ENCODE results near the gene TSPAN3.

DNA sequence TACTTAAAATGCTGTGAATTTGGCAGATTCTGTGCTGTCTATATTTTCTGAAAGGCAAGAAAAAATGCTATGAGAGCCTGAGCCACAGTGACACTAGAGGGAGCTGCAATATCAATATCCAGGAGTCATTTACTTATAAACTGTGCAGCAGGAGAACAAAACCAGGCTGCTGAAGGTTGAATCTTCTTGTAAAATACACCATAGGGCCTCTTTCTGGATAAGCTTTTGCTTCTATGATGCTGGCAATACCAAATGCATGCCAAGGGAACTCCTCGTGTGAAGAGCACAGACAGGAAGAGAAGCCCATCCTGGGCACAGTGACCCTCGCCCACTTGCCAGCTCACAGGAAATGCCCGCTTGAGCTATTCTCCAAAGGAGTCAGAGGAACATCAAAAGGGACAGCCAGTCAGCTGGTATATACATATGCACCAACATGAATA is 48.0 kb upstream of the TSPAN3 start:
- TF ChIP-seq, protein P1, sequence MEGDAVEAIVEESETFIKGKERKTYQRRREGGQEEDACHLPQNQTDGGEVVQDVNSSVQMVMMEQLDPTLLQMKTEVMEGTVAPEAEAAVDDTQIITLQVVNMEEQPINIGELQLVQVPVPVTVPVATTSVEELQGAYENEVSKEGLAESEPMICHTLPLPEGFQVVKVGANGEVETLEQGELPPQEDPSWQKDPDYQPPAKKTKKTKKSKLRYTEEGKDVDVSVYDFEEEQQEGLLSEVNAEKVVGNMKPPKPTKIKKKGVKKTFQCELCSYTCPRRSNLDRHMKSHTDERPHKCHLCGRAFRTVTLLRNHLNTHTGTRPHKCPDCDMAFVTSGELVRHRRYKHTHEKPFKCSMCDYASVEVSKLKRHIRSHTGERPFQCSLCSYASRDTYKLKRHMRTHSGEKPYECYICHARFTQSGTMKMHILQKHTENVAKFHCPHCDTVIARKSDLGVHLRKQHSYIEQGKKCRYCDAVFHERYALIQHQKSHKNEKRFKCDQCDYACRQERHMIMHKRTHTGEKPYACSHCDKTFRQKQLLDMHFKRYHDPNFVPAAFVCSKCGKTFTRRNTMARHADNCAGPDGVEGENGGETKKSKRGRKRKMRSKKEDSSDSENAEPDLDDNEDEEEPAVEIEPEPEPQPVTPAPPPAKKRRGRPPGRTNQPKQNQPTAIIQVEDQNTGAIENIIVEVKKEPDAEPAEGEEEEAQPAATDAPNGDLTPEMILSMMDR (IDR thresholded peaks at IDR 0.05), result peak; percentile 34 to 81 (median 61)
- TF ChIP-seq POLR2A (IDR thresholded peaks at IDR 0.05), result no peak
